Esophagus muscularis mucosa (tissue), 4 donors: ENCODE measurements around the gene ZNF385C. TPM values are rescaled to one million over a fixed set of nuclear protein-coding genes. Genes with fewer than 3 reads are reported as not detected.
"Not testable (repeated sequence)": the region's sequence is repeated elsewhere in the genome, so short reads cannot be mapped to it uniquely, and the experiment has no call there.

Experiments used
- DNase-seq: peaks from one replicate; pipeline ENCODE4 v3.0.0-alpha.2; 2017; ENCODE audit errors: extremely low spot score
- H3K27ac ChIP-seq, 4 donors: fragments of 200-600 bp; sonication (generic); replicated peaks in 1 of 4; 1 replicate in 3 of 4; 2 replicates in 1 of 4; pipeline ENCODE4 v1.5.1; 2016 to 2019; ENCODE audit warnings: mild to moderate bottlenecking in 1 of 4
- H3K27me3 ChIP-seq, 4 donors: fragments of 200-600 bp; sonication (generic); one replicate each; pipeline versions ENCODE4 v1.5.1 to v1.6.0; 2016 to 2019
- H3K36me3 ChIP-seq, 4 donors: fragments of 200-600 bp; sonication (generic); one replicate each; pipeline ENCODE4 v1.5.1; 2016 to 2019
- H3K4me1 ChIP-seq, 4 donors: fragments of 200-600 bp; sonication (generic); one replicate each; pipeline ENCODE4 v1.5.1; 2016 to 2019
- H3K4me3 ChIP-seq, 4 donors: fragments of 200-600 bp; sonication (generic); 1 replicate in 2 of 4; 2 replicates in 2 of 4; pipeline ENCODE4 v1.5.1; 2016 to 2019; ENCODE audit warnings: mild to moderate bottlenecking in 4 of 4, moderate library complexity in 1 of 4
- H3K9me3 ChIP-seq, 4 donors: fragments of 200-600 bp; sonication (generic); 1 replicate in 3 of 4; 2 replicates in 1 of 4; pipeline ENCODE4 v1.5.1; 2016 to 2019
- CTCF ChIP-seq, 3 experiments: fragments of 200-600 bp in 2 of 3; fragments of 450-650 bp in 1 of 3; sonication (generic) in 2 of 3; IDR thresholded peaks; one replicate each; pipeline ENCODE4 v1.5.1; 2017 to 2019; ENCODE audit warnings: antibody characterized with exemption in 3 of 3, mild to moderate bottlenecking in 2 of 3, moderate library complexity in 1 of 3
- EP300 ChIP-seq: sonication (generic); formaldehyde crosslinking; IDR thresholded peaks from one replicate; pipeline ENCODE4 v1.6.1; 2017; ENCODE audit warnings: antibody characterized with exemption
- POLR2A ChIP-seq: fragments of 450-650 bp; IDR thresholded peaks from one replicate; pipeline ENCODE4 v1.6.1; 2017; ENCODE audit warnings: antibody characterized with exemption, moderate library complexity, mild to moderate bottlenecking, low read depth
- POLR2AphosphoS5 ChIP-seq, 2 donors: sonication (generic); formaldehyde crosslinking; IDR thresholded peaks; one replicate each; pipeline ENCODE4 v1.6.1; 2017; ENCODE audit warnings: antibody characterized with exemption in 2 of 2
- WGBS: methylation state at CpG from one replicate; pipeline ENCODE4 v1.1.5; 2018; 5-methylcytosine and 5-hydroxymethylcytosine counted together
- intact Hi-C: fragments of 100-400 bp; cut with DNase I; formaldehyde crosslinking; loops from one replicate; pipeline ENCODE4 v1.15.1; 2023
- total RNA-seq, 4 donors: library from RNA; depleted of rRNA; stranded (reverse); fragments of >200 nt; gene quantifications; one replicate each; pipeline versions ENCODE4 v1.1.0 to v1.2.1, GENCODE V29; 2016

ZNF385C gene
- total RNA-seq, 4 donors from 2014 or later, result 0.39 to 0.42 TPM; not detected in 2

GRCh38 chr17:42017866-42018200, 80.4 kb downstream of the ZNF385C start:
- WGBS, result 11% methylated on average over 6 of the region's 11 CpGs
- peak overlapping the region; percentile 65 to 95 (median 78) for H3K4me3 ChIP-seq
- no peaks in the 10 kb centered on the region for H3K9me3 ChIP-seq
- DNase-seq, result no peak
- H3K27ac ChIP-seq, result peak overlapping the region; percentile 82 to 92 (median 90)
- H3K27me3 ChIP-seq, result no peaks in the 10 kb centered on the region
- H3K36me3 ChIP-seq, result peaks cover 8 to 15% (median 9%) of the 10 kb centered on the region in 4 donors
- peaks cover 50 to 75% (median 66%) of the 10 kb centered on the region in 4 donors for H3K4me1 ChIP-seq
- intact Hi-C loops, result loop anchor here (2.0 kb wide), 1 partner anchor 51 kb away; the partner anchor contains the start of gene CNP
- TF ChIP-seq CTCF (IDR thresholded peaks at IDR 0.05) (no peak), POLR2A (no peak), POLR2AphosphoS5 (IDR thresholded peaks at IDR 0.05) (no peak), EP300 (no peak)

- H3K4me1 ChIP-seq, result peaks cover 55 to 81% (median 72%) of the 10 kb centered on the region in 4 donors
- under 1% methylated on average over 61 of the region's 70 CpGs for WGBS
- TF ChIP-seq POLR2A (peak; percentile 42), POLR2AphosphoS5 (IDR thresholded peaks at IDR 0.05) (peak; percentile 84 to 86), EP300 (no peak), CTCF (IDR thresholded peaks at IDR 0.05) (peak in 2 of 3 experiments; percentile 23 to 45)
- H3K27ac ChIP-seq, result peak within 1 kb of the TSS; percentile 82 to 92 (median 90)
- peaks cover 2 to 9% (median 3%) of the 10 kb centered on the region in 4 donors for H3K36me3 ChIP-seq
- peak; percentile 96 for DNase-seq
- no peaks in the 10 kb centered on the region for H3K27me3 ChIP-seq
- intact Hi-C loops, result no loop called here
- peak within 1 kb of the TSS; percentile 65 to 95 (median 78) for H3K4me3 ChIP-seq
- H3K9me3 ChIP-seq, result no peaks in the 10 kb centered on the region
Measured at GRCh38 chr17:42016941-42017865, 81.1 kb downstream of the ZNF385C start, which contains the start of gene DNAJC7. TSS of gene DNAJC7 (minus strand) at chr17:42017439. CDS start at chr17:42017416, 23 bp downstream.

GRCh38 chr17:42016411-42016831, 81.9 kb downstream of the ZNF385C start:
- H3K36me3 ChIP-seq, result peaks cover 0 to 1% (median 0%) of the 10 kb centered on the region in 4 donors

GRCh38 chr17:42013740-42014139, 84.5 kb downstream of the ZNF385C start:
- H3K4me1 ChIP-seq, result peaks cover 74 to 88% (median 82%) of the 10 kb centered on the region in 4 donors
- 89% methylated on average over 12 of the region's 12 CpGs for WGBS
- H3K4me3 ChIP-seq, H3K27me3 ChIP-seq, DNase-seq, H3K9me3 ChIP-seq, H3K36me3 ChIP-seq, intact Hi-C loops: not testable (repeated sequence)
- H3K27ac ChIP-seq, result peak overlapping the region in 1 of 4 donors; percentile 2

More at GRCh38 chr17:42016411-42016831, 81.9 kb downstream of the ZNF385C start:
- 4% methylated on average over 12 of the region's 12 CpGs for WGBS
- no peaks in the 10 kb centered on the region for H3K27me3 ChIP-seq
- H3K4me1 ChIP-seq, result peaks cover 62 to 82% (median 76%) of the 10 kb centered on the region in 4 donors
- H3K4me3 ChIP-seq, result peak overlapping the region; percentile 65 to 95 (median 78)
- H3K27ac ChIP-seq, result peak overlapping the region; percentile 82 to 92 (median 90)
- TF ChIP-seq EP300 (no peak), POLR2AphosphoS5 (IDR thresholded peaks at IDR 0.05) (no peak), CTCF (IDR thresholded peaks at IDR 0.05) (no peak), POLR2A (no peak)
- DNase-seq, result no peak
- intact Hi-C loops, result no loop called here
- H3K9me3 ChIP-seq, result no peaks in the 10 kb centered on the region

GRCh38 chr17:42012363-42012762, 85.9 kb downstream of the ZNF385C start:
- DNase-seq, H3K4me3 ChIP-seq, H3K27me3 ChIP-seq, H3K36me3 ChIP-seq, intact Hi-C loops, H3K9me3 ChIP-seq, H3K27ac ChIP-seq: not testable (repeated sequence)
- peaks cover 69 to 91% (median 78%) of the 10 kb centered on the region in 4 donors for H3K4me1 ChIP-seq
- WGBS, result 80% methylated on average over 4 of the region's 4 CpGs
